OCI-LY1 (cell line): ENCODE results near the gene MYO18B.

Experiments used
- H2AFZ ChIP-seq: fragments of 200-600 bp; sonication (generic), shearing (Covaris generic); 2 replicates; pipeline ENCODE4 v1.6.0; 2014; ENCODE audit warnings: antibody characterized with exemption, mild to moderate bottlenecking, low read length
- H3F3A ChIP-seq: fragments of 200-600 bp; sonication (generic), shearing (Covaris generic); 2 replicates; pipeline ENCODE4 v1.6.0; 2014; ENCODE audit warnings: mild to moderate bottlenecking, antibody characterized with exemption, low read length, moderate library complexity; ENCODE audit not compliant: insufficient read depth
- H3K27ac ChIP-seq: fragments of 200-600 bp; sonication (generic); 2 replicates; pipeline ENCODE4 v1.5.1; 2014; ENCODE audit warnings: low read length, mixed run types, mild to moderate bottlenecking, low read depth; ENCODE audit not compliant: poor library complexity, severe bottlenecking
- H3K27me3 ChIP-seq: fragments of 200-600 bp; sonication (generic); 2 replicates; pipeline ENCODE4 v1.6.0; 2014; ENCODE audit warnings: antibody characterized with exemption, mild to moderate bottlenecking, low read length, moderate library complexity; ENCODE audit not compliant: insufficient read depth
- H3K36me3 ChIP-seq: fragments of 200-600 bp; sonication (generic); 2 replicates; pipeline ENCODE4 v1.6.1; 2014; ENCODE audit warnings: mild to moderate bottlenecking, antibody characterized with exemption, low read length, moderate library complexity, mixed read lengths; ENCODE audit not compliant: insufficient read depth
- H3K4me1 ChIP-seq: fragments of 200-600 bp; sonication (generic); 2 replicates; pipeline ENCODE4 v1.5.1; 2014; ENCODE audit warnings: mild to moderate bottlenecking, low read length, moderate library complexity; ENCODE audit not compliant: insufficient read depth, severe bottlenecking
- H3K4me2 ChIP-seq: fragments of 200-600 bp; sonication (generic), shearing (Covaris generic); 2 replicates; pipeline ENCODE4 v1.6.1; 2014; ENCODE audit warnings: low read length
- H3K4me3 ChIP-seq: fragments of 200-600 bp; sonication (generic); 2 replicates; pipeline ENCODE4 v1.5.1; 2014; ENCODE audit warnings: low read length, low read depth, mild to moderate bottlenecking, mixed read lengths; ENCODE audit not compliant: poor library complexity, severe bottlenecking
- H3K79me2 ChIP-seq: fragments of 200-600 bp; shearing (Covaris generic); 2 replicates; pipeline ENCODE4 v1.6.1; 2016; ENCODE audit warnings: mixed run types, low read length, mixed read lengths; ENCODE audit not compliant: insufficient read depth
- H3K9ac ChIP-seq: fragments of 200-600 bp; sonication (generic), shearing (Covaris generic); 2 replicates; pipeline ENCODE4 v1.6.1; 2014; ENCODE audit warnings: mild to moderate bottlenecking, low read length, mixed read lengths
- H3K9me2 ChIP-seq: fragments of 200-600 bp; sonication (generic), shearing (Covaris generic); 2 replicates; pipeline ENCODE4 v1.6.1; 2014; ENCODE audit warnings: low read depth, mild to moderate bottlenecking, low read length, mixed read lengths
- H3K9me3 ChIP-seq: fragments of 200-600 bp; shearing (Covaris generic); 2 replicates; pipeline ENCODE4 v1.6.1; 2014; ENCODE audit warnings: low read length, mixed read lengths
- H4K20me1 ChIP-seq: fragments of 200-600 bp; sonication (generic), shearing (Covaris generic); 2 replicates; pipeline ENCODE4 v1.6.0; 2016; ENCODE audit warnings: mild to moderate bottlenecking, low read length; ENCODE audit not compliant: insufficient read depth
- CTCF ChIP-seq: fragments of 200-600 bp; sonication (generic), shearing (Covaris generic); IDR thresholded peaks from 2 replicates; pipeline ENCODE4 v1.5.1; 2017; ENCODE audit warnings: mild to moderate bottlenecking, antibody characterized with exemption, low read length, moderate library complexity, mixed read lengths
- EZH2 ChIP-seq: fragments of 200-600 bp; sonication (generic), shearing (Covaris generic); IDR thresholded peaks from 2 replicates; pipeline ENCODE4 v1.8.0; 2017; ENCODE audit warnings: borderline replicate concordance, mixed run types, mild to moderate bottlenecking, antibody characterized with exemption, low read length, moderate library complexity, mixed read lengths

The MYO18B gene

GRCh38 chr22:26021516-26021915 is 279.5 kb downstream of the MYO18B start:
- Histone ChIP-seq H3K4me1 (no peaks in the 10 kb centered on the region), H3K9ac (no peak overlapping the region), H3K9me2 (no peaks in the 10 kb centered on the region), H3K79me2 (no peaks in the 10 kb centered on the region), H3K27me3 (no peaks in the 10 kb centered on the region), H2AFZ (no peak overlapping the region), H4K20me1 (no peaks in the 10 kb centered on the region), H3K4me3 (no peak overlapping the region), H3K36me3 (no peaks in the 10 kb centered on the region), H3K9me3 (no peaks in the 10 kb centered on the region), H3K27ac (no peak overlapping the region), H3K4me2 (no peak overlapping the region), H3F3A (no peaks in the 10 kb centered on the region)
- TF ChIP-seq CTCF: no peak
- TF ChIP-seq EZH2: no peak

GRCh38 chr22:26023104-26023775 is 281.3 kb downstream of the MYO18B start:
- H3K36me3 ChIP-seq: no peaks in the 10 kb centered on the region
- H3K27me3 ChIP-seq: no peaks in the 10 kb centered on the region
- H3K9me2 ChIP-seq: no peaks in the 10 kb centered on the region
- no peak overlapping the region for H3K4me2 ChIP-seq
- H3F3A ChIP-seq: no peaks in the 10 kb centered on the region
- no peak overlapping the region for H2AFZ ChIP-seq
- no peak overlapping the region for H3K4me3 ChIP-seq
- no peak overlapping the region for H3K27ac ChIP-seq
- TF ChIP-seq CTCF (no peak), EZH2 (no peak)
- H4K20me1 ChIP-seq: no peaks in the 10 kb centered on the region
- H3K9me3 ChIP-seq: no peaks in the 10 kb centered on the region
- H3K9ac ChIP-seq: no peak overlapping the region
- no peaks in the 10 kb centered on the region for H3K79me2 ChIP-seq
- H3K4me1 ChIP-seq: no peaks in the 10 kb centered on the region

- Histone ChIP-seq H3K36me3 (no peaks in the 10 kb centered on the region), H3K9me3 (no peaks in the 10 kb centered on the region), H3K4me1 (no peaks in the 10 kb centered on the region), H3K27ac (no peak overlapping the region), H3K9ac (no peak overlapping the region), H3K27me3 (no peaks in the 10 kb centered on the region), H4K20me1 (no peaks in the 10 kb centered on the region), H3K4me2 (no peak overlapping the region), H2AFZ (no peak overlapping the region), H3K9me2 (no peaks in the 10 kb centered on the region), H3K79me2 (no peaks in the 10 kb centered on the region), H3F3A (no peaks in the 10 kb centered on the region), H3K4me3 (no peak overlapping the region)
- TF ChIP-seq EZH2: no peak
Measured at GRCh38 chr22:26025626-26026025, 283.6 kb downstream of the MYO18B start.

- H3K27me3 ChIP-seq: no peaks in the 10 kb centered on the region
- H3K4me1 ChIP-seq: no peaks in the 10 kb centered on the region
- H4K20me1 ChIP-seq: no peaks in the 10 kb centered on the region
- H3F3A ChIP-seq: no peaks in the 10 kb centered on the region
- H3K36me3 ChIP-seq: no peaks in the 10 kb centered on the region
- no peaks in the 10 kb centered on the region for H3K79me2 ChIP-seq
- no peak overlapping the region for H3K4me3 ChIP-seq
- no peaks in the 10 kb centered on the region for H3K9me2 ChIP-seq
- no peaks in the 10 kb centered on the region for H3K9me3 ChIP-seq
- no peak overlapping the region for H2AFZ ChIP-seq
- no peak overlapping the region for H3K4me2 ChIP-seq
- TF ChIP-seq CTCF (no peak), EZH2 (no peak)
- H3K27ac ChIP-seq: no peak overlapping the region
- no peak overlapping the region for H3K9ac ChIP-seq
Measured at GRCh38 chr22:26027341-26027740, 285.4 kb downstream of the MYO18B start.
